ENCODE data around the gene GPR4. TPM values are rescaled to one million over a fixed set of nuclear protein-coding genes. Genes with fewer than 3 reads are reported as not detected.

The GPR4 gene
- total and polyA plus RNA-seq, 2 of the 8 experiments (the other 6 are each of a cell fraction or from before 2014, with no cell fraction given): 0.19 to 0.39 TPM

DNA sequence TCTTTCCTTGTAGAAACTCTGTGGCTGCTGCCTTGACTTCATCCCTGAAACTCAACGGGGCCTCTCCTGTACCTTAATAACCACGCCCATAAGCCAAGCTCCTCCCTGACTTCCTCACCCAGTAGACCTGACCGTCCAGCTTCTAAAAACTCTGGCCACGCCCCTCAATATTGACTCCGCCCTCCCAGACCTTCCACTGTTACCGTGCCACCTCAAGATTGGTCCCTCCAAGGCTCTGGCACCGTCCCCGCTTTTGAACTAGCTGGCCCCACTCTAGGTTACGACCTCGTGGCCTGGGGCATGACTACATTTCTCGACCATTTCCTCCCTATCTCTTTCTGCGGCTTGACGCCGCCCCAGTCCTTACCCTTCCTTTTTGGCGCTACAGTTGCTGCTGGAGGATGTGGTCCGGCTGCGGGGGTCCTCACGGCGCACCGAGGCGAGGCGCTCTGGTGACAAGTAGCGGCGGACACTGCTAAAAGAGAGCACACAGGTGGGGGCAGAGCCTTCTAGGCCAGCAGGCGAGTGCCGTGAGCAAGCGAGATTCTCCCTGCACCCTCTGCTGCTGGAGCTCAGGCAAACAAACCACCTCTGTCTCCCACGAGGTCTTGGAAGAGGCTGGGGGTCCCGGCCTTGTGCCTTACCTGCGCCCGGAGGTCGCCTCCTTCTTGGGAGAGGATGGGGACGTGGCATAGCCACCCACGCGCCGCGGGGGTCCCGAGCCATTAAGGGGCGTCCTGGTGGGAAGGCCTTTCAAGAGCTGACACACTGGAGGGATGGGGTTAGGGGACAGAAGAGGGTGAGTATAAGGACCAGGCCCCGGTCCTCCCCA, 39.5 kb upstream of the GPR4 start:
- Histone ChIP-seq H3K23me2 (ENCODE audit: low read depth, low read length) (peaks cover 15% of the 10 kb centered on the region), H3K9ac (replicated peaks in 1 of 4; ENCODE audit: extremely low read depth in 1 of 4, low read depth in 3 of 4, low read length in 3 of 4) (peak overlapping the region in 2 of 4 experiments; percentile 7 to 25; a peak in 2 of 7 replicates), H3K27me3 (replicated peaks in 1 of 4; ENCODE audit: control insufficient read depth in 3 of 4, extremely low read depth in 1 of 4, insufficient read depth in 3 of 4, low read length in 3 of 4) (peaks cover 0 to 6% (median 2%) of the 10 kb centered on the region in 4 experiments; a peak in 4 of 7 replicates), H4K20me1 (replicated peaks in 1 of 2; ENCODE audit: control insufficient read depth in 1 of 2, insufficient read depth in 2 of 2, low read length in 2 of 2) (no peaks in the 10 kb centered on the region), H3K27ac (ENCODE audit: low read depth, low read length) (no peak overlapping the region), H3K56ac (replicated peaks; ENCODE audit: insufficient read length, low read depth, low read length) (peak overlapping the region; percentile 60), H3K79me2 (ENCODE audit: control insufficient read depth in 1 of 2, insufficient read depth in 2 of 2, low read length in 2 of 2) (no peaks in the 10 kb centered on the region), H3K4me2 (ENCODE audit: insufficient read depth in 1 of 2, low read depth in 2 of 2, low read length in 2 of 2) (peak overlapping the region; percentile 81 to 97), H4K8ac (ENCODE audit: extremely low read depth, insufficient read depth, low read length) (no peak overlapping the region; the same call in 1 of the 2 replicates), H2BK15ac (ENCODE audit: low read length) (peak overlapping the region; percentile 92; the same call in 1 of the 2 replicates), H3K4me3 (ENCODE audit: extremely low read depth in 1 of 4, insufficient read depth in 2 of 4, low read depth in 3 of 4, low read length in 4 of 4) (peak overlapping the region; percentile 23 to 60 (median 50); a peak in 7 of 8 replicates), H2AFZ (ENCODE audit: low read length) (peak overlapping the region; percentile 38; the same call in 1 of the 2 replicates), H4K91ac (replicated peaks; ENCODE audit: insufficient read length, low read length) (peak overlapping the region; percentile 25), H2BK12ac (ENCODE audit: low read depth, low read length) (peak overlapping the region; percentile 77; the same call in 1 of the 2 replicates), H2BK20ac (ENCODE audit: low read length) (no peak overlapping the region; the same call in 1 of the 2 replicates), H2BK5ac (ENCODE audit: low read depth, low read length) (0 out of 2 replicates have a peak overlapping the region, but pooled peaks have one; percentile 60), H3K4me1 (replicated peaks in 1 of 4; ENCODE audit: control insufficient read depth in 3 of 4, insufficient read depth in 4 of 4, low read length in 3 of 4) (peaks cover 10 to 35% (median 20%) of the 10 kb centered on the region in 4 experiments), H2BK120ac (replicated peaks; ENCODE audit: low read depth, low read length) (no peak overlapping the region), H4K5ac (ENCODE audit: insufficient read length, low read depth, low read length) (no peak overlapping the region), H3K9me3 (ENCODE audit: insufficient read depth in 2 of 2, low read depth in 1 of 2, low read length in 1 of 2) (no peaks in the 10 kb centered on the region), H3K23ac (ENCODE audit: insufficient read length) (no peak overlapping the region), H3K4ac (replicated peaks; ENCODE audit: insufficient read length, low read depth, low read length) (no peak overlapping the region), H3K79me1 (ENCODE audit: low read depth, low read length) (no peaks in the 10 kb centered on the region), H2AK5ac (ENCODE audit: low read depth, low read length) (no peak overlapping the region), H3K36me3 (ENCODE audit: control insufficient read depth in 2 of 4, insufficient read depth in 4 of 4, low read length in 3 of 4) (no peaks in the 10 kb centered on the region), H3K18ac (ENCODE audit: extremely low read depth, low read length) (peak overlapping the region; percentile 17; the same call in 1 of the 2 replicates), H3K14ac (ENCODE audit: insufficient read length) (no peak overlapping the region)
- DNase-seq (ENCODE audit: low read depth in 1 of 2, low spot score in 2 of 2) (peak; percentile 92 to 95), FAIRE-seq (no peak)
- POLR2A ChIA-PET (ENCODE audit: partially characterized antibody): interaction anchor here (0.7 to 4.1 kb wide), 26 partner anchors 9 to 393 kb away, joined by 3 to 33 read pairs (median 4); partner anchors contain the start of genes FBXO46, FOSB, GIPR and QPCTL
- WGBS, 2 experiments (ENCODE audit: extremely low coverage in 1 of 2, insufficient coverage in 1 of 2, insufficient read length in 1 of 2, insufficient replicate concordance in 2 of 2, low coverage in 1 of 2, low lambda C conversion rate in 2 of 2, missing lambda C conversion rate in 1 of 2): 1% methylated on average over 39 of the region's 40 CpGs; no CpG with 5 or more reads in 1 of the 2 experiments
- CTCF ChIA-PET (ENCODE audit: partially characterized antibody): interaction anchor here (0.6 to 8.4 kb wide), 55 partner anchors 10 to 243 kb away, joined by 3 to 135 read pairs (median 7); partner anchors contain the start of genes GIPR, GPR4 and SNRPD2
- TF ChIP-seq HDAC2 (IDR thresholded peaks at IDR 0.05; ENCODE audit: borderline replicate concordance in 1 of 2, low read depth in 2 of 2, low read length in 2 of 2): peak in 1 of 2 experiments; percentile 16; a peak in 1 of 4 replicates
- TF ChIP-seq SP1 (IDR thresholded peaks at IDR 0.05; ENCODE audit: low read depth, low read length): peak; percentile 6; the same call in 1 of the 2 replicates
- no peak for TF ChIP-seq SIX5 (IDR thresholded peaks at IDR 0.05; ENCODE audit: low read depth, low read length)
- no peak for TF ChIP-seq RBBP5 (IDR thresholded peaks at IDR 0.05; ENCODE audit: borderline replicate concordance, low read depth, low read length)
- no peak for TF ChIP-seq YY1 (IDR thresholded peaks at IDR 0.05; ENCODE audit: low read depth, low read length)
- TF ChIP-seq, protein P1, sequence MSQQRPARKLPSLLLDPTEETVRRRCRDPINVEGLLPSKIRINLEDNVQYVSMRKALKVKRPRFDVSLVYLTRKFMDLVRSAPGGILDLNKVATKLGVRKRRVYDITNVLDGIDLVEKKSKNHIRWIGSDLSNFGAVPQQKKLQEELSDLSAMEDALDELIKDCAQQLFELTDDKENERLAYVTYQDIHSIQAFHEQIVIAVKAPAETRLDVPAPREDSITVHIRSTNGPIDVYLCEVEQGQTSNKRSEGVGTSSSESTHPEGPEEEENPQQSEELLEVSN (IDR thresholded peaks at IDR 0.05): peak; percentile 64
- TF ChIP-seq RNF2 (IDR thresholded peaks at IDR 0.05; ENCODE audit: borderline replicate concordance, low read depth, low read length, missing control alignments, poor library complexity, severe bottlenecking): no peak
- no peak for TF ChIP-seq KDM5A (IDR thresholded peaks at IDR 0.05; ENCODE audit: low read length)
